K562 (cell line): ENCODE results near the gene RBM20. TPM values are rescaled to one million over a fixed set of nuclear protein-coding genes. Genes with fewer than 3 reads are reported as not detected.

ENCODE experiments used
- ARNT ChIP-seq, 2 experiments: fragments of 450-650 bp; IDR thresholded peaks; 2 replicates each; pipeline ENCODE4 v1.6.1; 2016; ENCODE audit warnings: mild to moderate bottlenecking in 1 of 2
- CHCHD3 ChIP-seq: fragments of 250-450 bp; sonication (Bioruptor Pico); IDR thresholded peaks from 2 replicates; pipeline ENCODE4 v2.1.2; 2022; ENCODE audit warnings: mild to moderate bottlenecking
- DNMT1 ChIP-seq: fragments of 450-650 bp; IDR thresholded peaks from 2 replicates; pipeline ENCODE4 v1.6.1; 2016; ENCODE audit warnings: antibody characterized with exemption, mild to moderate bottlenecking
- E2F4 ChIP-seq: sonication (generic); formaldehyde crosslinking; IDR thresholded peaks from 2 replicates; pipeline ENCODE4 v1.8.0; 2022; ENCODE audit warnings: mild to moderate bottlenecking, low read depth, missing genetic modification reagents
- NCOR1 ChIP-seq: fragments of 450-650 bp; IDR thresholded peaks from 2 replicates; pipeline ENCODE4 v1.6.1; 2016; ENCODE audit warnings: mild to moderate bottlenecking, moderate library complexity
- NFE2 ChIP-seq: IDR thresholded peaks from 2 replicates; pipeline ENCODE4 v1.6.1; 2014; ENCODE audit warnings: antibody characterized with exemption, low read depth
- NUFIP1 ChIP-seq: fragments of 450-650 bp; IDR thresholded peaks from 2 replicates; pipeline ENCODE4 v1.6.1; 2018; ENCODE audit not compliant: partially characterized antibody
- PTTG1 ChIP-seq: fragments of 450-650 bp; IDR thresholded peaks from 2 replicates; pipeline ENCODE4 v1.6.1; 2016; ENCODE audit warnings: low read depth, mild to moderate bottlenecking, missing genetic modification characterization, missing compliant biosample characterization
- RFX5 ChIP-seq: IDR thresholded peaks from 2 replicates; pipeline ENCODE4 v1.6.1; 2011; ENCODE audit warnings: low read depth, mild to moderate bottlenecking, improper control_type of control experiment, low read length
- RFX7 ChIP-seq: fragments of 250-450 bp; sonication (Bioruptor Pico); IDR thresholded peaks from 2 replicates; pipeline ENCODE4 v1.5.1; 2021; ENCODE audit warnings: mild to moderate bottlenecking
- SLC30A9 ChIP-seq: fragments of 250-450 bp; sonication (Bioruptor Pico); IDR thresholded peaks from 2 replicates; pipeline ENCODE4 v1.8.0; 2022; ENCODE audit warnings: mild to moderate bottlenecking, moderate library complexity
- SREBF1 ChIP-seq: fragments of 150-350 bp; IDR thresholded peaks from 2 replicates; pipeline ENCODE4 v1.6.1; 2014; ENCODE audit warnings: antibody characterized with exemption, low read depth, low read length, borderline replicate concordance
- TOE1 ChIP-seq, 2 experiments: fragments of 450-650 bp in 1 of 2; sonication (generic) in 1 of 2; formaldehyde crosslinking in 1 of 2; IDR thresholded peaks; 2 replicates each; pipeline versions ENCODE4 v1.7.1 to v1.8.0; 2016 to 2022; ENCODE audit warnings: borderline replicate concordance in 2 of 2, mild to moderate bottlenecking in 2 of 2, antibody characterized with exemption in 1 of 2, inconsistent platforms in 1 of 2, low read depth in 1 of 2, missing genetic modification reagents in 1 of 2, moderate library complexity in 1 of 2
- ZBTB49 ChIP-seq: sonication (generic); formaldehyde crosslinking; IDR thresholded peaks from 2 replicates; pipeline ENCODE4 v1.8.0; 2022; ENCODE audit warnings: missing genetic modification reagents, mild to moderate bottlenecking, borderline replicate concordance
- ZNF253 ChIP-seq: fragments of 250-450 bp; sonication (Bioruptor Pico); conservative IDR thresholded peaks from 2 replicates; pipeline ENCODE4 v1.6.1; 2021; ENCODE audit warnings: mild to moderate bottlenecking
- ZNF407 ChIP-seq: fragments of 450-650 bp; IDR thresholded peaks from 2 replicates; pipeline ENCODE4 v1.6.1; 2016; ENCODE audit warnings: low read depth
- ZNF79 ChIP-seq: fragments of 250-450 bp; sonication (Bioruptor Pico); IDR thresholded peaks from 2 replicates; pipeline ENCODE4 v1.4.0; 2020; ENCODE audit warnings: low read depth, mild to moderate bottlenecking, moderate library complexity
- polyA plus RNA-seq, 8 experiments: library from polyadenylated mRNA; depleted of rRNA in 4 of 8; stranded (reverse) in 5 of 8; unstranded in 3 of 8; fragments of >200 nt; fragmentation: Nextera tagmentation in 2 of 8; fragmentation: Illumina TruSeq in 1 of 8; extraction: Ambion mirVana in 2 of 8; extraction: Trizol in 1 of 8; gene quantifications; 2 replicates each; pipeline versions ENCODE4 v1.2.1 to v1.2.3, GENCODE V29; 2011 to 2014; ENCODE audit warnings: inconsistent platforms in 1 of 8, missing spikeins in 1 of 8
- total RNA-seq, 7 experiments: library from RNA; depleted of rRNA in 6 of 7; stranded (reverse); fragments of >200 nt in 6 of 7; fragmentation: Illumina TruSeq in 2 of 7; extraction: Trizol in 2 of 7; gene quantifications; 2 replicates each; pipeline versions ENCODE4 v1.2.1 to v1.2.3, GENCODE V29; 2011 to 2021; ENCODE audit warnings: low replicate concordance in 1 of 7

The RBM20 gene
- total and polyA plus RNA-seq, 9 of the 15 experiments (the other 6 are each of a cell fraction or from before 2014, with no cell fraction given) = 0.63 to 5.7 (median 3.2) TPM

- TF ChIP-seq SREBF1 = no peak
- TF ChIP-seq CHCHD3 = no peak
- TF ChIP-seq SLC30A9 = no peak
- no peak for TF ChIP-seq E2F4 (CRISPR knock-in tag)
- TF ChIP-seq ZBTB49 = no peak
- TF ChIP-seq ZNF407 = no peak
- TF ChIP-seq RFX7 = no peak
- no peak for TF ChIP-seq NUFIP1
- no peak for TF ChIP-seq NFE2
- no peak for TF ChIP-seq ZNF253 (CRISPR knock-in tag)
- TF ChIP-seq DNMT1 = no peak
- no peak for TF ChIP-seq ZNF79 (CRISPR knock-in tag)
- no peak for TF ChIP-seq RFX5
- no peak for TF ChIP-seq TOE1 (IDR thresholded peaks at IDR 0.05; ENCODE audit: borderline replicate concordance)
- TF ChIP-seq TOE1 (CRISPR knock-in tag; IDR thresholded peaks at IDR 0.05; ENCODE audit: borderline replicate concordance, low read depth) = no peak
- TF ChIP-seq NCOR1 = peak; percentile 28; the same call in 1 of the 2 replicates
- no peak for TF ChIP-seq PTTG1
- TF ChIP-seq ARNT (IDR thresholded peaks at IDR 0.05) = no peak
These were observed 242.0 kb downstream of the RBM20 start (continued) for GRCh38 chr10:110885932-110886674.
